Stimulated activated naive CD8-positive, alpha-beta T cell treated with anti-CD3 and anti-CD28 coated beads, Interleukin-15, Interleukin-2, amounts not matched to agents 100 U/mL and 50 U/mL, for 24 hours (primary cell): Measurements from ENCODE around the gene JPH3.
"Not testable (repeated sequence)": the region's sequence is repeated elsewhere in the genome, so short reads cannot be mapped to it uniquely, and the experiment has no call there.

Source experiments
- ATAC-seq: fragments of 150-1000 bp; cut with Tn5 transposase; one replicate; pipeline ENCODE4 v1.10.0; 2021
- DNase-seq: peaks from one replicate; pipeline ENCODE4 v3.0.0; 2021

JPH3 gene

GRCh38 chr16:87654826-87655225 is 52.5 kb downstream of the JPH3 start:
- DNase-seq (no peak), ATAC-seq (no peak)

- ATAC-seq (no peak), DNase-seq (no peak)
Measured at GRCh38 chr16:87656328-87656727, 54.0 kb downstream of the JPH3 start.

DNA sequence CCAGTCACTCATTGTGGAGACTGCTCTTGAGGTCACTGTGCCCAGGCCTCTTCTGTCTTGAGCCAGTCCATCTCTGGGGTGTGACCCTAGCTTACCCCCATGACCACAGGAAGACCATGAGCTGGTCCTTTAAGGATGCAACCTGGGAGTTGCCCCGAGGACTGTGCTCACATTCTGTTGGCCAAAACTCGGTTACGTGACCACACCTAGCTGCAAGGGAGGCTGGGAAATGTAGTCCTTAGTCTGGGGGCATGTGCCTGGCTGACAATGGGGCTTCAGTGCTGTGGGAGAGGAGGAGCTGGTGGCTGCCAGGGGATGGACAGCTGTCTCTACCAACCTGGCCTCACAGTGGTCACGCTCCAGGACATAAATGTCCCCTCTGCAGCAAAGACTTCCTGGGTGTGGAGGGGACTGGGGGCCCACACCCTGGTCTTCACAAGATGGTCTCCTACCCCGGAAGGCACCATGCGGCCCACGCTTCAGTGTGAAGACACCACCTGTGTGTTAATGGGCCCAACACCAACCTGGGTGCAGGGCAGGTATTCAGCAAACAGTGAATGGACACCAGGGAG is 55.4 kb downstream of the JPH3 start:
- peak; percentile 14 for DNase-seq
- peak; percentile 21 for ATAC-seq

DNA sequence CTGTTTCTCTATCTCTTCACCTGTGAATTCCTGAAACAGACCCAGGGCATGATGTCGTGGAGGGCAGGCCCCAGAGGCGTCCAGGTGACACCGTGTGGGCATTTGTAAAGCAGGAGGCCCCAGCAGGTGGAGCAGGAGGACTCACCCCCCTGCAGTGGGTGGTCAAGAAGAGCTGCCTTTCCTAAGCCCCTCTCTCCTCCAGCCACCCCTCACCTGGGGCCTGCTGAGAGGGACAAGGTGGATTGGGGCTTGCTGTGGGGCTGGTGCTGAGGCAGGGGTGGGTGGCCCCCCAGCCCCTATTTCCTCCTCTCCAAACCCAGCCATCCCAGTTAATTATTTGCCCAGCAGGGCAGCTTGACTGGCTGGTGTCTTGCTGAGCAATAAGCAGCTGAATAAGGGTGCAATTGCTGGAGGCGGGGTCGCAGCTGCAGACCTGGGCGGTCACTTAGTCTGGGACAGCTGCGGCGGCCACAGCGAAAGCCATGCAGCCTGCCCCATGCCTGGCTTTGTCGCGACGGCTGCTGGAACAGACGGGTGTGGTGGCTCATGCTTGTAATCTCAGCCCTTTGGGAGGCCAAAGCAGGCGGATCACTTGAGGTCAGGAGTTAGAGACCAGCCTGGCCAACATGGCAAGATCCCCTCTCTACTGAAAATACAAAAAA is 56.4 kb downstream of the JPH3 start:
- DNase-seq = no peak
- no peak for ATAC-seq

- ATAC-seq = peak; percentile 65
- DNase-seq = peak; percentile 50
Measured at GRCh38 chr16:87661561-87661960, 59.3 kb downstream of the JPH3 start.

DNA sequence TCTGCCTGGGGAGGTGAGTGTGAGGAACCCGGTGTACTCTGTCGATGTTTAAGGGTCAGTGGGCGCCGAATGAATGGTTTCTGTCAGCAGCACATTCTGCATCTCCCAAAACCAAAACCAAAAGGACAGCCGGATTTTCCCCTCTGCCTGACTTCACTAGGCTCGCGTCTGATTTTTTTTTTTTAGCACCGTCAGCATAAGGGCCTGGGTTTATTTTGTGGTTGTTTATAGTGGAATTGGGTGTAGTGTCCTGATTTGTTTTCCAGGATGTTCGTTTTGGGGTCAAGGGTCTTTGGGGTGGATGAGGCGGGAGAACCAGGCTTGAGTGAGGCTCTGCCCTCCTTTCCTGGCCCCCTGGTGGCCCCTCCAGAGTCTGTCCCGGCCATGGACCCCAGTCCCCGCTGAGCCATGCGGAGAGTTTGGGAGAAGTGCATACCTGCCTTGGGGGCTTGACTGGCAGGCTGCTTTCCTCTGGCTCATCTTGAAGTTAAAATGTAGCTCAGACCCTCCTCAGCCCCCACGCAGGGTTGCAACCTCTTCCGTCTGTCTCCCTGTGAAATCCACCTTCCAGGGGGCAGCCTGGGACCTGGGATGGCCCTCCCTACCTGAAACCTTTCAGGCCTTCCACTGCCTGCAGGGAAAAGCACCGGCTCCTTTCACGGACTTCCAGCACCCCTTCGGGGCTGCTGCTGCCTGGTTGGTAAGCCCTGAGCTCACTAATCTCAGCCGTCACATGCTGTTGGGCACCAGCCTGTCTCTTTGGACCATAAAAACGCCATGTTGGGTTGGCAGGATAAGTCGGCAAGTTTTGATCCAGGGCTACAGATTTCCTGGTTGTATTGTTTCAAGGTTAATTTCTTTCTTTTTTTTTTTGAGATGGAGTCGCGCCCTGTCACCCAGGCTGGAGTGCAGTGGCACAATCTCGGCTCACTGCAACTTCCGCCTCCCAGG is 60.2 kb downstream of the JPH3 start:
- ATAC-seq = no peak

DNA sequence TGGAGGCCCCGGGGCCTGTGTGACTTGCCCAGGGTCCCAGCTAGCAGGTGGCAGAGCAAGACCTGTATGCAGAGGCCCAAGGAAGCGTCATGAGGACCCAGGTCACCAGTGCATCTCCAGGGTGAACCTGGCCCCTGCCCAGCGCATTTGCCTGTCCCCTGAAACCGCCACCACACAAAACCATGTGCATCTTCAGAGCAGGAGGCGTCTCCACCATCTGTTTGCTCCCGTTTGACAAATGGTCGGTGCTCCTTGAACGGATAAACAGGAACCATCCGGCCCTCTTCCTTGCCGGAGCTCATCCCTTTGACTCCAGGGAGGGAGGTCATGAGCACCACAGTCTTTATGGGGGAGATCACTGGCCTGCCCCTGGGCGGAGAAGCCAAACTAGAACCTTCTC is 62.5 kb downstream of the JPH3 start:
- ATAC-seq (no peak), DNase-seq (no peak)

More for the DNA sequence above, 60.2 kb downstream of the JPH3 start:
- DNase-seq = no peak

DNA sequence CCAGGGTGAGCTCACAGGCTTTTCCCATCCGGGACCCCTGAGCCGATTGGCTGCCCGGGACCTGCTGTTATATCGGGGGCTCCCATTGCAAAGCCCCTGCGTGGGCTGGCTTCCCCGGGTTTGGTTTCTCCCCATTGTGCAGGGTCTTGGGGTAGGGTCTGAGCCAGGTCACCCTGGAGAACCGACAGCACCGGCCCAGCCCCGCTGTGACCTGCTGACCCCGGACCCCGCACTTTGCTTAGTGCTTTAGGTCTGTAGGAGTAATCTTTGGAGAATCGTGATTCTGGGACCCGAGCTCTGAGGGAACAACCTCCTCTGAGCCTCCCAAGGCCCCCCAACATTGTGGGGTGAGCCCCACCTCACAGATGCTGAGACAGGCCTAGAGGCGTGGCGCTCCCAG is 62.9 kb downstream of the JPH3 start:
- DNase-seq = no peak
- no peak for ATAC-seq

DNA sequence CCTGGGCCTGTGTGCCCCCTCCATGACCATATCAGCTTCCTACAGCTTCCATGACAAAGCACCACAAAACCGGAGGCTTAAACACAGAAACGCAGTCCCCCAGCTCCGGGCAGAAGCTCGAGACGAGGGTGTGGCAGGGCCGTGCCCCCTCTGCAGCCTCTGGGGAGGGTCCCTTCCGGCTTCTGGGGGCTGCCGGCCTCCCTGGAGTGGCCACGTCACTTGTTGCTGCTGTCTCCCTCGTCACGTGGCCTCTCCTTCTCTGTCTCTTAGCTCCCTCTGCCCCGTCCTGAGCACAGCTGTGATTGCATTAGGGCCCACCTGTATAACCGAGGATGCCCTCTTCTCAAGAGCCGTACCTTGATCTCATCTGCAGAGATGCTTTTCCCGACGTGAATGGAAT is 64.6 kb downstream of the JPH3 start:
- DNase-seq = no peak
- no peak for ATAC-seq

DNA sequence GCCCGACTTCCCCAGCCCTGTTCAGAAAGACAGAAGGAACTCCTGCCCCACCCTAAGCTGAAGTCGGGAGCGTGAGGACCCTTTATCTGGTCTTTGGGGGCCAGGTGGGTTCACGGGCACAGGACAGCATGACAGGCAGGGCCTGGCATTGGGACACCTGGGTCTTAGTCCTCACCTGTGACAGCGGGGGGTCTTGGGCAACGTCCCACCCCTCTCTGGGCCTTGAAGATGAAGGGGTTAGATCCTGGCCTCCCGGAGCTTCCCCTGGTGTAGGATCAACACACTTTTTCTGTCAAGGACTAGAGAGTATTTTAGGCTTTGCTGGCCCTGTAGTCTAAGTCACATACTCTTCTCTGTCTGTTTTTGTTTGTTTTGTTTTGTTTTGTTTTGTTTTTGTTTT is 65.1 kb downstream of the JPH3 start:
- ATAC-seq (no peak), DNase-seq (no peak)

- ATAC-seq = no peak
- no peak for DNase-seq
Measured at GRCh38 chr16:87667946-87668345, 65.6 kb downstream of the JPH3 start.

- ATAC-seq = no peak
Measured at GRCh38 chr16:87669672-87670071, 67.4 kb downstream of the JPH3 start.

GRCh38 chr16:87671221-87671620 is 68.9 kb downstream of the JPH3 start:
- ATAC-seq = no peak
- DNase-seq = no peak

More at GRCh38 chr16:87669672-87670071, 67.4 kb downstream of the JPH3 start:
- no peak for DNase-seq

DNA sequence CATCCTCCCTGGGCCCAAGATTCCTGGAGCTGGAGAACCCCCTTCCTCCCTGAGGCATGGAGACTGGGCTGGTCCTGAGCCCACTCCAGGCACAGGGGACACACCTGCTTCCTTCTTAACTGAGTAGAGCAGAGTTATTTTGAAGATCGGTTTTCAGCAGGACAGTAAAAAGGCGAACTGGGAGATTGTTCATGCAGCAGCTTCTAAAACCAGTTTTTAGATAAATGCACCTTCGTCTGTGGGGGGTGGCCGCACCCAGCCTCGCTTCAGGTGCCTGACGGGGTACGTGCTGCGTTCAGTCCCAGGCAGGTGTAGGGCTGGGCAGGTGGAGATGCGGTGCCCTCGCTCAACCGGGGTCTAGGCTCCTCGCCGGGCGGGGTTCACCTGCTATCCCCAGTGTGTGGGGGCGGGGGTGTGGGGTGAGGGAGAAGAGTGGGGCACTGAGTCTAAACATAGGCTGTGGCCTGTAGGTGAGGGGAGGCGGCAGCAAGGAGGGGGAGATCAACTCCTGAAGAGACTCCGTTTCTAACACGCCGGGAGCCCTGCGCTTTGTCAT is 69.5 kb downstream of the JPH3 start:
- no peak for DNase-seq
- ATAC-seq = no peak

DNA sequence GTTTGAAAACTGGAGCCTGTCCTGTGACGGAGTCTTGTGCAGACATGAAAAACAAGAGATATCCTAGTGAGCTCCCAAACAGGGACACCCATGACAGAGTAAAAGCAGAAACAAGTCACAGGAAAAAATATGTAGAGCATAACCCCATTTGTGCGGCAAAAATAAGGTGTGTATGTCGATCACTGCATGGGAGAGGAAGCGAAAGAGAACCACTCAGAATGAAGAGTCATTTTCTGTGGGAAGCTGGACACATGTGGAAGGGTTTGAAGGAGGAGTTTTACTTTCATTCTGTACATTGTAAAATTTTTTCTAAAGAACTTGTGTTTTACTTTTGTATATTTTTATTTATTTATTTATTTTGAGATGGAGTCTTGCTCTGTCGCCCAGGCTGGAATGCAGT is 72.1 kb downstream of the JPH3 start:
- DNase-seq = no peak
- no peak for ATAC-seq

- DNase-seq = no peak
- peak; percentile 13 for ATAC-seq
Measured at GRCh38 chr16:87675111-87675719, 72.9 kb downstream of the JPH3 start.

DNA sequence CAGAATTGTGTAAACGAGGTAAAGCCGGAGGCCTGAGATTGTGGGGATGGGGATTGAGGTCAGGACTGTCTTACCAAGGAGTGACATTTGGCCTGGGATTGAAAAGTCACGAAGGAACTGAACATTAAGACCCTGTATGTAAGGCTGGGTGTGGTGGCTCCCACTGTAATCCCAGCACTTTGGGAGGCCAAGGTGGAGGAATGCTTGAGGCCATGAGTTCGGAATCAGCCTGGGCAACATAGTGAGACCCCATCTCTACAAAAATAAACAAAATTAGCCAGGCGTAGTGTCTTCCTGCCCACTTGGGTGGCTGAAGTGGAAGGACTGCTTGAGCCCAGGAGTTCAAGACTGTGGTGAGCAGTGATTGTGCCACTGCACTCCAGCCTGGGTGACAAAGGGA is 75.5 kb downstream of the JPH3 start:
- DNase-seq (no peak), ATAC-seq (no peak)

GRCh38 chr16:87678618-87679017 is 76.3 kb downstream of the JPH3 start:
- ATAC-seq (no peak), DNase-seq (no peak)

GRCh38 chr16:87679593-87680271 is 77.4 kb downstream of the JPH3 start:
- no peak for DNase-seq
- ATAC-seq = no peak

- ATAC-seq = no peak
- DNase-seq = no peak
Measured at GRCh38 chr16:87680272-87680644, 78.0 kb downstream of the JPH3 start.

DNA sequence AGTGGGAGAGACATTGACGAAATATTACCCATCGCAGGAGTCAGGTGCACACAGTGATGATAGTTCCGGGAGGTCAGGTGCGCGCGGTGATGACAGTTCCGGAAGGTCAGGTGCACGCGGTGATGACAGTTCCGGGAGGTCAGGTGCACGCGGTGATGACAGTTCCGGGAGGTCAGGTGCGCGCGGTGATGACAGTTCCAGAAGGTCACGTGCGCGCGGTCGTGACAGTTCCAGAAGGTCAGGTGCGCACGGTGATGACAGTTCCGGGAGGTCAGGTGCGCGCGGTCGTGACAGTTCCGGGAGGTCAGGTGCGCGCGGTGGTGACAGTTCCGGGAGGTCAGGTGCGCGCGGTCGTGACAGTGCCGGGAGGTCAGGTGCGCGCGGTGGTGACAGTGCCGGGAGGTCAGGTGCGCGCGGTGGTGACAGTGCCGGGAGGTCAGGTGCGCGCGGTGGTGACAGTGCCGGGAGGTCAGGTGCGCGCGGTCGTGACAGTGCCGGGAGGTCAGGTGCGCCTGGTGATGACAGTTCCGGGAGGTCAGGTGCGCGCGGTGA is 78.8 kb downstream of the JPH3 start:
- ATAC-seq, DNase-seq: not testable (repeated sequence)
